ENCODE measurements around the gene KLF7. TPM values are rescaled to one million over a fixed set of nuclear protein-coding genes. Genes with fewer than 3 reads are reported as not detected.

KLF7 gene
- total RNA-seq, 1 donor from 2014 or later: 323 TPM

DNA sequence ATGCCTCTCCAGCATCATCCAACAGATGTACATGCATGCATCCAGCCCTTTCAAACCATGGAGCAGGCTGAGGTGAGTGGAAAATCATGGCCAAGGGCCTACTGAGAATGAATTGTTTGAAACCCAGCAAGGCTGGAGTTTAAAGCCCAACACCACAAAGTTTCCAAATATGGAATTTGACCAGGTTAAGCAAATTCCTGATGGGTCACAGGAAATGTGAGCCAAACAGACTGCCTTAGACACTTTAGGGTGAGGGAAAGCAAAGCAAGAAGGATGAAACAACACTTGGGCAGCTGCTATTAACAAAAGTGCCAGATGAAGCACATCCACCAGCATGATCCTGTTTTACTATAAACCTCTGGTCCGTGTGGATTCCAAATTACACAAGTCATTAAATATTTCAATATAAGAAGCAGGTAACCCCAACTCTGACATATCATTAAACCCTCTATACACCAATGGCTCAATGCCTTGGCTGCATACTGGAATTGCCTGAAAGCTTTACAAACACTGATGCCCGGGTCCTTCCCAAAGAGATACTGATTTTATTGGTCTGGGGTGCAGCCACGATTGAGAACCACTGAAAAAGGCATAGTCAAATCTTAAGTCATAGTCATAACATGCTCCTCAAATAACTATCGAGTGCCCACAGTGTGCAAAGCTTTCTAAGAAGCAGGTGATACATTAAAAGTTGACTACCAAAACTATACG is 9.1 kb downstream of the KLF7 start:
- Mint-ChIP-seq H3K27ac (ENCODE audit: unreplicated experiment) (peak overlapping the region; percentile 82), H3K4me3 (ENCODE audit: unreplicated experiment) (peak overlapping the region; percentile 92), H3K27me3 (ENCODE audit: unreplicated experiment) (peaks cover 17% of the 10 kb centered on the region), H3K4me1 (ENCODE audit: low read depth, unreplicated experiment) (peaks cover 91% of the 10 kb centered on the region), H3K36me3 (ENCODE audit: unreplicated experiment) (no peaks in the 10 kb centered on the region), H3K9me3 (ENCODE audit: unreplicated experiment) (peaks cover 45% of the 10 kb centered on the region)
- TF ChIP-seq, protein P1, sequence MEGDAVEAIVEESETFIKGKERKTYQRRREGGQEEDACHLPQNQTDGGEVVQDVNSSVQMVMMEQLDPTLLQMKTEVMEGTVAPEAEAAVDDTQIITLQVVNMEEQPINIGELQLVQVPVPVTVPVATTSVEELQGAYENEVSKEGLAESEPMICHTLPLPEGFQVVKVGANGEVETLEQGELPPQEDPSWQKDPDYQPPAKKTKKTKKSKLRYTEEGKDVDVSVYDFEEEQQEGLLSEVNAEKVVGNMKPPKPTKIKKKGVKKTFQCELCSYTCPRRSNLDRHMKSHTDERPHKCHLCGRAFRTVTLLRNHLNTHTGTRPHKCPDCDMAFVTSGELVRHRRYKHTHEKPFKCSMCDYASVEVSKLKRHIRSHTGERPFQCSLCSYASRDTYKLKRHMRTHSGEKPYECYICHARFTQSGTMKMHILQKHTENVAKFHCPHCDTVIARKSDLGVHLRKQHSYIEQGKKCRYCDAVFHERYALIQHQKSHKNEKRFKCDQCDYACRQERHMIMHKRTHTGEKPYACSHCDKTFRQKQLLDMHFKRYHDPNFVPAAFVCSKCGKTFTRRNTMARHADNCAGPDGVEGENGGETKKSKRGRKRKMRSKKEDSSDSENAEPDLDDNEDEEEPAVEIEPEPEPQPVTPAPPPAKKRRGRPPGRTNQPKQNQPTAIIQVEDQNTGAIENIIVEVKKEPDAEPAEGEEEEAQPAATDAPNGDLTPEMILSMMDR (IDR thresholded peaks at IDR 0.05; ENCODE audit: partially characterized antibody, unreplicated experiment): no peak
- no peak for DNase-seq

DNA sequence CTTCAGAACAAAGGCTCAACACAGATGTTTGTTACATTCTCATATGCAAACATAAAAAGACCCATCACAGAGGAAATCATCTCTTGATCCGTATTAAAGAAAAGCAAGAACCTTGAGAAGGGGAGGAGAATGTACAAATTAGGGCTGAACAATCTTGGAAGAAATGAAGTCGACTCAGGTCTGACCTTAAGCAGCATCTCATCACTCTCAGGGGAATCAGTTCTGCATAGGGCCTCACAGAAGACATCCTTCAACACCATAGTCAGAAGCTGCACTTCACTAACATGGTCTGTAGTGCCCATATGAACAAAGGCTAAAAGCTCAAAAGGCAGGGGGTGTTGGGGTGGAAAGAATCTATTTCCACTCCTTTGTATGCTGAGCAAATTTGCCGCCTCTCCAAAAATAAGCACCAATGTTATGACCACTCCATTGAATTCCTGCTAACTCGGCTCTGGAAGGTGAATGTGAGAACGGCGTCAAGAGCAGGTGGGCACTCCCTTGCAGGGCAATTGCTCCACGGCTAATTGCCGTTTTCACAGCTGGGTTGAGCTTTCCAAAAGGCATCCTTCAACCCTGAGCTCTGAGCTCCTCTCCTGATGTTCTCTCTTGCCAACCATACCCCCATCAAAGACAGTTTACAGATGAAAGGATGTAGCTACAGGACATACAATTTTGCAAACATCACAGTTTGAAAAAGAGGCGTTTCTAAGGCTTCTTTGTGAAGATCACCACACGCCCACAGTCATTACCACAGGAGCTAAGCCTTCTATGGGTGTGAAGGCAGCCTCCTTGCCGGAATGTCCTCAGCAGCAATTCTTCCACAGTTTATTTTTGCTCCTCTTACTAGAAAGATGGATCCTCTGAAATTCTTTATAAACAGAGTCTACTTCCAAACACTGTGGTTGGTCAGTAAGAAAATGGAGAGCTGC is 10.0 kb downstream of the KLF7 start:
- peaks cover 90% of the 10 kb centered on the region for H3K4me1 Mint-ChIP-seq (ENCODE audit: low read depth, unreplicated experiment)
- peak overlapping the region; percentile 82 for H3K27ac Mint-ChIP-seq (ENCODE audit: unreplicated experiment)
- H3K4me3 Mint-ChIP-seq (ENCODE audit: unreplicated experiment): peak overlapping the region; percentile 92
- no peak for DNase-seq
- peaks cover 40% of the 10 kb centered on the region for H3K9me3 Mint-ChIP-seq (ENCODE audit: unreplicated experiment)
- H3K36me3 Mint-ChIP-seq (ENCODE audit: unreplicated experiment): no peaks in the 10 kb centered on the region
- H3K27me3 Mint-ChIP-seq (ENCODE audit: unreplicated experiment): peaks cover 12% of the 10 kb centered on the region
- TF ChIP-seq, protein P1 (IDR thresholded peaks at IDR 0.05; ENCODE audit: partially characterized antibody, unreplicated experiment): no peak

DNA sequence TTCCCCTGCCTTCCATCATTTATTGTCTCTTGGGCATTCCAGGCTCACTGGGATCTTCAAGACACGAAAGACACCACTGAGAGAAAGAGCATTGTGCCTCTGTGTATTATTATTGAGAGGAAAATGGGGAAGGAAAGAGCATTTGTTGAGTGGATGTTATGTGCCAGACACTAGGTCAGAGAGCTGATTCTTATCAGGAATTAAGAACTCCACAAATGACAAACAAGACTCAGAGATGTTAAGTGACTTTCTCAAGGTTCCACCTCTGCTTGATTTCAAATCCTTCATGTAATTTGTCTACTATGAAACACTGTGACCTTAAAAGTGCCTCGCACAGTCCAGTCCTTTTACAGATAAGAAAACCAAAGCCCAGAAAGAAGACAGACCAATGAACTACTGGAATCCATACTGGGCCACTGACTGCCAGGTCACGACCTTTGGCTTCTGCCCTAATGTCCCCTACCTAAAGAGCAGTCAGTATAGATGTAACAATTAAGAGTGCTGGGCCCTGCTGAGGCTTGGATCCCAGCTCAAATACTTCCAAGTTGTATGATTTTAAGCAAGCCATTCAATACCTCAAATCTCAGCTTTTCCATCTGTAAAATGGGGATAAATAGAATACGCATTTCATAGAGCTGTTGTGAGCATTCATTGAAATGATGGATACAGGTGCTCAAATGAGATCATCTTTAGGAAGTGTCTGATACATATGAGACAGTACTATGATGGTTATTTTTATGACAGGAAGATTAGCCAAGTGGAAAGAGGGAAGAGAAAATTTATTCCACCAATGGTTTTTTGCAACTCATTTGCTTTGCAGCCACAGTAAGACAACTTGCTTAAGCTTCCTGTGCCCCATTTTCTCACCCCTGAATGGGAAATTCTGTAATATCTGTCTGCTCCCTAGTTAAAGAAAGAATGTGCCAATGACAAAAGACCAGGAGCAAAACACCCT is 10.9 kb downstream of the KLF7 start:
- Mint-ChIP-seq H3K36me3 (ENCODE audit: unreplicated experiment) (no peaks in the 10 kb centered on the region), H3K9me3 (ENCODE audit: unreplicated experiment) (peaks cover 42% of the 10 kb centered on the region), H3K27ac (ENCODE audit: unreplicated experiment) (peak overlapping the region; percentile 96), H3K4me1 (ENCODE audit: low read depth, unreplicated experiment) (peaks cover 93% of the 10 kb centered on the region), H3K27me3 (ENCODE audit: unreplicated experiment) (peaks cover 16% of the 10 kb centered on the region), H3K4me3 (ENCODE audit: unreplicated experiment) (peak overlapping the region; percentile 92)
- TF ChIP-seq, protein P1 (IDR thresholded peaks at IDR 0.05; ENCODE audit: partially characterized antibody, unreplicated experiment): no peak
- no peak for DNase-seq

DNA sequence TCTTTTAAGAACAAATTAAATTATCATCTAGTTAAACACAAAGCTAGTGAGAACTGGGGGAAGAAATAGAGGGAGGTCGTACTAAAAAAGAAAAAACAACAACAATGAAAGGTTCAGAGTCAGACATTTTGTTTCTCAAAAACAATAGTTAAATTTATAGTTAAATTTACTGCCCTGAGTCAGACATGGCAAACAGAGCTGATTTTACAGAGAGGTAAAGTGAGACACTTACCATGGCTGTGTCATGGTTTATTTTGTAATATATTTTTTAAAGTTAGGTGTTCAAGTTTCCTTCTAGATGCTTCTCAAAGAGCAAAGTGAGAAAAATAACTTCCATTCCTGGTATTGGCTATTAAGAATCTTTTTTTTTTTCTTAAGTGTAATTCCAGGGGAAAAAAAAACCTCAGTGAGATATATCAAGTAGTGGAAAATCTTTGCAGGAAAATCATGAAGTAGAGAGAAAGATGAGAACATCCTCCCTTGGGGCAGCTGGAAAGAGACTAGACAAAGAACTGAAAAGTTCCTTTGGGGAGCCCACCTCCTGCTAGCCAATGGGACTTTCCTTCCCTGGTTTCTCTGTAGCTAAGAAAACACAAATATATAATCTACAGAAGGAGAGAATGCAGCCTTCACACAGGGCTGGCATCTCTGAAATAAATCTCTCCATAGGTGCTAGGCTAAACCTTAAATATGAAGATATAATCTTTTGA is 12.3 kb downstream of the KLF7 start:
- peaks cover 93% of the 10 kb centered on the region for H3K4me1 Mint-ChIP-seq (ENCODE audit: low read depth, unreplicated experiment)
- peaks cover 16% of the 10 kb centered on the region for H3K27me3 Mint-ChIP-seq (ENCODE audit: unreplicated experiment)
- no peak for DNase-seq
- TF ChIP-seq, protein P1 (IDR thresholded peaks at IDR 0.05; ENCODE audit: partially characterized antibody, unreplicated experiment): no peak
- peak overlapping the region; percentile 96 for H3K27ac Mint-ChIP-seq (ENCODE audit: unreplicated experiment)
- peaks cover 46% of the 10 kb centered on the region for H3K9me3 Mint-ChIP-seq (ENCODE audit: unreplicated experiment)
- H3K4me3 Mint-ChIP-seq (ENCODE audit: unreplicated experiment): peak overlapping the region; percentile 92
- no peaks in the 10 kb centered on the region for H3K36me3 Mint-ChIP-seq (ENCODE audit: unreplicated experiment)
